Neural crest cell (in vitro differentiated cells): ENCODE measurements around the gene CYSTM1. TPM values are rescaled to one million over a fixed set of nuclear protein-coding genes. Genes with fewer than 3 reads are reported as not detected.
A peak's percentile ranks its signal among the peaks of the same experiment; 100 is the strongest.

Experiments used
- DNase-seq: peaks from one replicate; pipeline ENCODE4 v3.0.0; 2021; ENCODE audit warnings: low read depth, mixed read lengths, low spot score
- H3K27ac Mint-ChIP-seq: one replicate; pipeline ENCODE4 v1.8.0; 2021; ENCODE audit warnings: mild to moderate bottlenecking, mixed read lengths; ENCODE audit not compliant: unreplicated experiment
- H3K27me3 Mint-ChIP-seq: 2 replicates; pipeline ENCODE4 v1.8.0; 2021; ENCODE audit warnings: low read depth, mild to moderate bottlenecking, mixed read lengths
- H3K36me3 Mint-ChIP-seq: 2 replicates; pipeline ENCODE4 v1.8.0; 2021; ENCODE audit warnings: low read depth, mild to moderate bottlenecking, mixed read lengths
- H3K4me1 Mint-ChIP-seq: 2 replicates; pipeline ENCODE4 v1.8.0; 2021; ENCODE audit warnings: mixed read lengths
- H3K4me3 Mint-ChIP-seq: one replicate; pipeline ENCODE4 v1.8.0; 2021; ENCODE audit warnings: mild to moderate bottlenecking, mixed read lengths
- H3K9me3 Mint-ChIP-seq: 2 replicates; pipeline ENCODE4 v1.8.0; 2021; ENCODE audit warnings: mixed read lengths
- CTCF ChIP-seq: fragments of 200-600 bp; sonication (generic); conservative IDR thresholded peaks from 2 replicates; pipeline ENCODE4 v1.5.0; 2021; ENCODE audit warnings: antibody characterized with exemption, mild to moderate bottlenecking
- total RNA-seq: library from RNA; stranded (reverse); gene quantifications from 2 replicates; pipeline ENCODE4 v1.2.1, GENCODE V29; 2021

The CYSTM1 gene
- total RNA-seq, 1 donor from 2014 or later, result 19.8 TPM

- no peaks in the 10 kb centered on the region for H3K9me3 Mint-ChIP-seq
- peaks cover 12% of the 10 kb centered on the region for H3K4me1 Mint-ChIP-seq
- TF ChIP-seq CTCF, result no peak
- H3K36me3 Mint-ChIP-seq, result no peaks in the 10 kb centered on the region
- DNase-seq, result no peak
- H3K27me3 Mint-ChIP-seq, result peaks cover 63% of the 10 kb centered on the region
- no peak overlapping the region for H3K27ac Mint-ChIP-seq
- H3K4me3 Mint-ChIP-seq, result peak overlapping the region; percentile 45
Observed at GRCh38 chr5:140145256-140145655, 29.7 kb upstream of the CYSTM1 start.

GRCh38 chr5:140145818-140146522 lies 29.0 kb upstream of the CYSTM1 start:
- Mint-ChIP-seq H3K4me3 (no peak overlapping the region), H3K27ac (no peak overlapping the region), H3K4me1 (peaks cover 12% of the 10 kb centered on the region), H3K36me3 (no peaks in the 10 kb centered on the region), H3K27me3 (peaks cover 57% of the 10 kb centered on the region), H3K9me3 (no peaks in the 10 kb centered on the region)
- DNase-seq, result peak; percentile 69
- peak; percentile 77 for TF ChIP-seq CTCF

DNA sequence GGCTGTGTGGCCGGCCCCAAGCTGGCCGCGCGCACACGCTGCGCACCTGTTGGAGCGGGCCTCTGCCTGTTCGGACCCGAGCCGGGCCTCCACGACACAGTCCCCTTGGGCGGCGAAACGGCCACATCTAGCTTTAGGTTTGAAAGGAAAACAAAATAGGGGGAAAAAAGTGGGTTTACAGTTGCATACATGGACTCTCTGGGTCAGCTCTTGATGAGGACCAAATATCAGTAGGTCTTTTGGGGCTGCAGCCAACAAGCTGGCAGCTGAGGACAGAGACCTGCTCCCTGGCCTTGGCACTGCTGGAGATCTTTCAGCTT lies 28.5 kb upstream of the CYSTM1 start:
- H3K27me3 Mint-ChIP-seq, result peaks cover 53% of the 10 kb centered on the region
- H3K4me3 Mint-ChIP-seq, result peak overlapping the region; percentile 38
- no peak for TF ChIP-seq CTCF
- no peak overlapping the region for H3K27ac Mint-ChIP-seq
- H3K4me1 Mint-ChIP-seq, result peaks cover 12% of the 10 kb centered on the region
- no peaks in the 10 kb centered on the region for H3K9me3 Mint-ChIP-seq
- no peak for DNase-seq
- no peaks in the 10 kb centered on the region for H3K36me3 Mint-ChIP-seq

- no peak for TF ChIP-seq CTCF
- no peak for DNase-seq
- no peak overlapping the region for H3K4me3 Mint-ChIP-seq
- H3K36me3 Mint-ChIP-seq, result no peaks in the 10 kb centered on the region
- no peaks in the 10 kb centered on the region for H3K9me3 Mint-ChIP-seq
- peaks cover 52% of the 10 kb centered on the region for H3K27me3 Mint-ChIP-seq
- H3K27ac Mint-ChIP-seq, result no peak overlapping the region
- H3K4me1 Mint-ChIP-seq, result peaks cover 18% of the 10 kb centered on the region
Observed at GRCh38 chr5:140147460-140147859, 27.5 kb upstream of the CYSTM1 start.

DNA sequence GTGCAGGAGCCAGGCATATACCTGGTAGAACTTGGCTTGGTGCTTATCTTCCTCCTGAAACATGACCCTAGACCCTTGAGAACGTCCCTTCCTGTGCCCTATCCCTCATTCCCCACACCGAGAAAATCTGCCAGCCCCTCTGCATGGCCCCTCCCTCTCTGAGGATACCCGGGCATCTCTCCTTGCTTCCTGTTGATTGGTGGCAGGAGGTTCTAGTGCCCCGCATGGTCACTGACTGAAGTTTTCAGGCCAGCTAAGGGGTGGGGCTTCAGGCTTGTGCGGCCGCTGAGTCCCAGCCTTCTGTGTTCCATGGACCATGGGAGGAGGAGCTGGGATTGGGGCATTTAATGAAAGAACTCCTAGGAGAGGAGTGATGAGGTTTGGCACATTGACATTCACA lies 26.5 kb upstream of the CYSTM1 start:
- Mint-ChIP-seq H3K36me3 (no peaks in the 10 kb centered on the region), H3K4me1 (peaks cover 21% of the 10 kb centered on the region), H3K27me3 (peaks cover 50% of the 10 kb centered on the region), H3K4me3 (no peak overlapping the region), H3K27ac (no peak overlapping the region), H3K9me3 (no peaks in the 10 kb centered on the region)
- DNase-seq, result peak; percentile 23
- no peak for TF ChIP-seq CTCF
